B cell (primary cell): ENCODE results near the gene MARVELD1. TPM values are rescaled to one million over a fixed set of nuclear protein-coding genes. Genes with fewer than 3 reads are reported as not detected.

ENCODE experiments used
- ATAC-seq: fragments of 200-7000 bp; cut with Tn5 transposase; one replicate; pipeline ENCODE4 v1.10.0; 2021; ENCODE audit warnings: low read depth, mild to moderate bottlenecking, moderate number of reproducible peaks, moderate library complexity
- CTCF ChIA-PET: fragments of 350-600 bp; sonication (Branson Sonifier 250); formaldehyde crosslinking; loops from one replicate; lab custom pipeline; 2021; ENCODE audit warnings: antibody characterized with exemption, inconsistent platforms; lab: Charles Lee
- POLR2A ChIA-PET: fragments of 350-600 bp; sonication (Branson Sonifier 250); formaldehyde crosslinking; loops from one replicate; lab custom pipeline; 2021; ENCODE audit warnings: antibody characterized with exemption; lab: Charles Lee
- DNase-seq: peaks from one replicate; pipeline ENCODE4 v3.0.0; 2013
- H2AFZ ChIP-seq: 2 replicates; pipeline ENCODE4 v1.6.1; 2012; ENCODE audit warnings: mild to moderate bottlenecking, low read depth, low read length; ENCODE audit not compliant: insufficient read depth, poor library complexity, severe bottlenecking
- H3K27ac ChIP-seq, 2 donors: 1 replicate in 1 of 2; 2 replicates in 1 of 2; pipeline ENCODE4 v1.5.1; 2012 to 2013; ENCODE audit warnings: low read length in 2 of 2, mild to moderate bottlenecking in 2 of 2, moderate library complexity in 1 of 2
- H3K27me3 ChIP-seq, 4 experiments: fragments of 200-600 bp in 1 of 4; sonication (generic) in 1 of 4; replicated peaks in 1 of 4; 1 replicate in 2 of 4; 2 replicates in 2 of 4; pipeline versions ENCODE4 v1.6.1 to v1.7.0; 2013 to 2016; ENCODE audit warnings: low read length in 3 of 4, mild to moderate bottlenecking in 2 of 4, mixed read lengths in 1 of 4, moderate library complexity in 1 of 4; ENCODE audit not compliant: insufficient read depth in 4 of 4, control insufficient read depth in 3 of 4; ENCODE audit errors: control extremely low read depth in 1 of 4
- H3K36me3 ChIP-seq, 2 experiments: replicated peaks in 1 of 2; 1 replicate in 1 of 2; 2 replicates in 1 of 2; pipeline versions ENCODE4 v1.6.1 to v1.7.1; 2013; ENCODE audit warnings: low read length in 1 of 2; ENCODE audit not compliant: insufficient read depth in 2 of 2, control insufficient read depth in 1 of 2; ENCODE audit errors: control extremely low read depth in 1 of 2, extremely low read depth in 1 of 2
- H3K4me1 ChIP-seq, 2 donors: fragments of 200-600 bp in 1 of 2; sonication (generic) in 1 of 2; 1 replicate in 1 of 2; 2 replicates in 1 of 2; pipeline versions ENCODE4 v1.5.1 to v1.6.1; 2013 to 2017; ENCODE audit warnings: low read length in 2 of 2; ENCODE audit not compliant: control insufficient read depth in 2 of 2, insufficient read depth in 2 of 2
- H3K4me2 ChIP-seq: replicated peaks from 2 replicates; pipeline ENCODE3; 2012; ENCODE audit warnings: mild to moderate bottlenecking, low read depth, low read length; ENCODE audit not compliant: poor library complexity, severe bottlenecking
- H3K4me3 ChIP-seq, 5 experiments: fragments of 200-600 bp in 1 of 5; sonication (generic) in 1 of 5; 1 replicate in 3 of 5; 2 replicates in 2 of 5; pipeline versions ENCODE4 v1.5.1 to v1.7.0; 2011 to 2016; ENCODE audit warnings: low read length in 4 of 5, mild to moderate bottlenecking in 4 of 5, low read depth in 2 of 5, control low read depth in 1 of 5, moderate library complexity in 1 of 5; ENCODE audit not compliant: insufficient read depth in 1 of 5; ENCODE audit errors: control extremely low read depth in 1 of 5, extremely low read depth in 1 of 5
- H3K79me2 ChIP-seq: fragments of 200-600 bp; sonication (generic); one replicate; pipeline ENCODE4 v1.6.0; 2016; ENCODE audit warnings: low read length; ENCODE audit not compliant: control insufficient read depth, insufficient read depth
- H3K9ac ChIP-seq: fragments of 200-600 bp; sonication (generic); 2 replicates; pipeline ENCODE4 v1.6.1; 2017; ENCODE audit warnings: mild to moderate bottlenecking, low read length, moderate library complexity
- H3K9me3 ChIP-seq, 3 donors: one replicate each; pipeline versions ENCODE4 v1.6.1 to v1.7.1; 2013; ENCODE audit warnings: low read length in 2 of 3; ENCODE audit not compliant: control insufficient read depth in 2 of 3, insufficient read depth in 1 of 3; ENCODE audit errors: control extremely low read depth in 1 of 3
- H4K20me1 ChIP-seq: 2 replicates; pipeline ENCODE4 v1.6.0; 2012; ENCODE audit warnings: mild to moderate bottlenecking, low read length; ENCODE audit not compliant: insufficient read depth, control insufficient read depth, poor library complexity, severe bottlenecking
- H3K27ac Mint-ChIP-seq: one replicate; pipeline ENCODE4 v1.8.0; 2021; ENCODE audit warnings: mixed read lengths
- H3K27me3 Mint-ChIP-seq: one replicate; pipeline ENCODE4 v1.8.0; 2021; ENCODE audit warnings: mixed read lengths
- H3K4me1 Mint-ChIP-seq: one replicate; pipeline ENCODE4 v1.8.0; 2021; ENCODE audit warnings: mixed read lengths
- H3K4me3 Mint-ChIP-seq: one replicate; pipeline ENCODE4 v1.8.0; 2021; ENCODE audit warnings: mixed read lengths
- H3K9me3 Mint-ChIP-seq: one replicate; pipeline ENCODE4 v1.8.0; 2022; ENCODE audit warnings: mixed read lengths; ENCODE audit not compliant: insufficient read depth
- CTCF ChIP-seq: fragments of 200-600 bp; IDR thresholded peaks from one replicate; pipeline ENCODE4 v1.8.0; 2022; ENCODE audit warnings: antibody characterized with exemption, mild to moderate bottlenecking
- EZH2 ChIP-seq: IDR thresholded peaks from 2 replicates; pipeline ENCODE4 v1.6.1; 2012; ENCODE audit warnings: borderline replicate concordance, low read depth, mild to moderate bottlenecking, moderate library complexity, low read length; ENCODE audit not compliant: insufficient read depth, poor library complexity, severe bottlenecking
- WGBS: methylation state at CpG from one replicate; pipeline ENCODE4 v1.1.5; 2013; ENCODE audit warnings: missing lambda C conversion rate; ENCODE audit not compliant: insufficient coverage; 5-methylcytosine and 5-hydroxymethylcytosine counted together
- intact Hi-C: fragments of 100-400 bp; cut with micrococcal nuclease; formaldehyde crosslinking; loops from one replicate; pipeline ENCODE4 v1.10.0; 2022
- polyA plus RNA-seq: library from polyadenylated mRNA; depleted of rRNA; stranded (reverse); fragments of >200 nt; gene quantifications from 2 replicates; pipeline ENCODE4 v1.2.3, GENCODE V29; 2012
- total RNA-seq, 2 donors: library from RNA; stranded (reverse); fragments of 120-200 nt in 1 of 2; gene quantifications; 1 replicate in 1 of 2; 2 replicates in 1 of 2; pipeline versions ENCODE4 v1.2.3 to v1.2.4, GENCODE V29; 2013 to 2022

The MARVELD1 gene
- total and polyA plus RNA-seq, 2 donors (not counting 1 experiment from before 2014, with no cell fraction given) = 0.45 to 0.54 TPM

- peaks cover 0 to 76% of the 10 kb centered on the region in 2 experiments for H3K36me3 ChIP-seq
- H3K79me2 ChIP-seq = peaks cover 48% of the 10 kb centered on the region
- Mint-ChIP-seq H3K4me3 (no peak overlapping the region), H3K4me1 (peaks cover 30% of the 10 kb centered on the region), H3K27me3 (no peaks in the 10 kb centered on the region), H3K9me3 (no peaks in the 10 kb centered on the region), H3K27ac (no peak overlapping the region)
- no peaks in the 10 kb centered on the region for H3K27me3 ChIP-seq
- ATAC-seq = no peak
- POLR2A ChIA-PET = no interaction called here
- H3K27ac ChIP-seq = no peak overlapping the region
- intact Hi-C loops = no loop called here
- peaks cover 7 to 12% of the 10 kb centered on the region in 2 donors for H3K4me1 ChIP-seq
- H2AFZ ChIP-seq = no peak overlapping the region
- H3K9ac ChIP-seq = no peak overlapping the region
- peaks cover 57% of the 10 kb centered on the region for H4K20me1 ChIP-seq
- CTCF ChIA-PET = interaction anchor here (0.9 to 1.5 kb wide), 5 partner anchors 13 to 297 kb away, joined by 3 to 7 read pairs (median 3); no protein-coding TSS in a partner anchor
- TF ChIP-seq CTCF (no peak), EZH2 (no peak)
- H3K4me3 ChIP-seq = no peak overlapping the region
- WGBS = 94% methylated on average over 14 of the region's 15 CpGs
- DNase-seq = no peak
- no peaks in the 10 kb centered on the region for H3K9me3 ChIP-seq
- no peak overlapping the region for H3K4me2 ChIP-seq
Observed at GRCh38 chr10:97744405-97745035, 31.0 kb downstream of the MARVELD1 start.

- H3K9me3 ChIP-seq = no peaks in the 10 kb centered on the region
- no peak overlapping the region for H3K9ac ChIP-seq
- ChIA-PET CTCF (interaction anchor here (0.8 to 1.0 kb wide), 4 partner anchors 11 to 61 kb away, joined by 3 to 4 read pairs (median 3); partner anchors contain the start of genes AVPI1 and ZFYVE27), POLR2A (no interaction called here)
- no peak overlapping the region for H2AFZ ChIP-seq
- no peak overlapping the region for H3K27ac ChIP-seq
- no peak overlapping the region for H3K4me3 ChIP-seq
- DNase-seq (no peak), ATAC-seq (no peak)
- no peak for TF ChIP-seq CTCF
- TF ChIP-seq EZH2 = no peak
- peaks cover 52% of the 10 kb centered on the region for H4K20me1 ChIP-seq
- H3K79me2 ChIP-seq = peaks cover 31% of the 10 kb centered on the region
- H3K27ac Mint-ChIP-seq = no peak overlapping the region
- no peak overlapping the region for H3K4me2 ChIP-seq
- peaks cover 6% of the 10 kb centered on the region for H3K4me1 Mint-ChIP-seq
- H3K4me1 ChIP-seq = no peaks in the 10 kb centered on the region
- H3K9me3 Mint-ChIP-seq = no peaks in the 10 kb centered on the region
- no peaks in the 10 kb centered on the region for H3K27me3 ChIP-seq
- WGBS = 100% methylated on average over 1 of the region's 1 CpG
- intact Hi-C loops = no loop called here
- no peak overlapping the region for H3K4me3 Mint-ChIP-seq
- H3K36me3 ChIP-seq = peaks cover 0 to 92% of the 10 kb centered on the region in 2 experiments
- no peaks in the 10 kb centered on the region for H3K27me3 Mint-ChIP-seq
Observed at GRCh38 chr10:97747573-97747972, 34.0 kb downstream of the MARVELD1 start.
